Right lobe of liver (tissue), 6 donors: Measurements from ENCODE around the gene OARD1. TPM values are rescaled to one million over a fixed set of nuclear protein-coding genes. Genes with fewer than 3 reads are reported as not detected.
A peak's percentile ranks its signal among the peaks of the same experiment; 100 is the strongest.
"Not testable (repeated sequence)": the region's sequence is repeated elsewhere in the genome, so short reads cannot be mapped to it uniquely, and the experiment has no call there.

Source experiments
- ATAC-seq, 4 donors: fragments of 200-7000 bp; cut with Tn5 transposase; one replicate each; pipeline ENCODE4 v1.9.1; 2020; ENCODE audit warnings: mild to moderate bottlenecking in 4 of 4, moderate library complexity in 4 of 4
- DNase-seq, 3 donors: peaks; one replicate each; pipeline ENCODE4 v3.0.0-alpha.2; 2020
- H3K27ac ChIP-seq, 3 donors: fragments of 200-600 bp; one replicate each; pipeline ENCODE4 v1.8.0; 2022
- H3K27me3 ChIP-seq, 2 donors: fragments of 200-600 bp; one replicate each; pipeline ENCODE4 v1.8.0; 2022
- H3K36me3 ChIP-seq, 4 donors: fragments of 200-600 bp; sonication (generic) in 1 of 4; one replicate each; pipeline versions ENCODE4 v1.5.1 to v1.8.0; 2017 to 2022; ENCODE audit warnings: control low read depth in 1 of 4
- H3K4me1 ChIP-seq, 4 donors: fragments of 200-600 bp; sonication (generic) in 1 of 4; one replicate each; pipeline versions ENCODE4 v1.5.1 to v1.8.0; 2017 to 2022; ENCODE audit warnings: control low read depth in 1 of 4
- H3K4me3 ChIP-seq, 3 donors: fragments of 200-600 bp; one replicate each; pipeline ENCODE4 v1.8.0; 2022
- H3K9me3 ChIP-seq, 4 donors: fragments of 200-600 bp; sonication (generic) in 1 of 4; one replicate each; pipeline versions ENCODE4 v1.5.1 to v1.8.0; 2017 to 2022; ENCODE audit warnings: control low read depth in 1 of 4
- POLR2A ChIP-seq: fragments of 450-650 bp; IDR thresholded peaks from one replicate; pipeline ENCODE4 v1.6.1; 2017; ENCODE audit warnings: antibody characterized with exemption, mild to moderate bottlenecking
- WGBS: methylation state at CpG from one replicate; pipeline ENCODE4 v1.1.6; 2018; ENCODE audit warnings: low coverage, low lambda C conversion rate; ENCODE audit not compliant: insufficient coverage; ENCODE audit errors: missing lambda C conversion rate; 5-methylcytosine and 5-hydroxymethylcytosine counted together
- intact Hi-C, 2 donors: fragments of 100-400 bp; cut with DNase I; formaldehyde crosslinking; loops; one replicate each; pipeline versions ENCODE4 v1.11.2 to v1.14.1; 2022
- total RNA-seq, 6 experiments: library from RNA; depleted of rRNA in 2 of 6; stranded (reverse); fragments of >200 nt in 2 of 6; fragmentation: NEBNext Ultra II Directional in 3 of 6; extraction: Animal tissue kit (Norgen Biotek cat#: 25700) in 3 of 6; gene quantifications; one replicate each; pipeline versions ENCODE4 v1.1.0 to v1.2.4, GENCODE V29; 2016 to 2023
- TF ChIP-seq, protein P1 (sequence below), 4 donors: fragments of 200-600 bp in 3 of 4; fragments of 450-650 bp in 1 of 4; IDR thresholded peaks; one replicate each; pipeline versions ENCODE4 v1.5.1 to v1.8.0; 2016 to 2022; ENCODE audit warnings: antibody characterized with exemption in 4 of 4, mild to moderate bottlenecking in 2 of 4
- donor health status: DM: no; HTN: yes; CAD: no.
- donor health status: DM: no; HTN: no; CAD: no.
- donor health status: DM: no; HTN: no; CAD: no.
- donor health status: DM: no; HTN: yes; CAD: no.
- donor health status: DM: no; HTN: yes; CAD: no.

Gene OARD1
- total RNA-seq, 6 experiments from 2014 or later: 14.8 to 26.2 (median 21.7) TPM

DNA sequence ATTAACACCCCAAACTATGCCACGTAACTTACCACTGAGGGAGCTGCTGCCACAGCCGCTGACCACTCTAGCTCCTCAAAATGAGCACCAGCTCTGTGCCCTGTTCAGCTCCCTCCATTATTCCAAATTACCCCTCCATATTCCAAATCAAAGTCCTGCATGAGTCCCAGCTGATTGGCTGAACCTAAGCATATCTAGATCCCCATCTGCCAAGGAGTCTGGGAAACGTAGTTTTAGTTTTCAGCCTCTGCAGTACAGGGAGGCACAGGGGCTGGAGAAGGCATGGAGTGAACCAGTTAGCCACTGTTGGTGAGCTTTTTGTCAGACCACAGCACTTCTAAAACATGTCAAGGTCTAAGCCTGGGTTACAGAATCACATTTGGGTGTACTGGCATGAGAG lies 49.0 kb downstream of the OARD1 start:
- no peak overlapping the region for H3K27ac ChIP-seq
- 82% methylated on average over 3 of the region's 3 CpGs for WGBS
- no peaks in the 10 kb centered on the region for H3K27me3 ChIP-seq
- H3K36me3 ChIP-seq: peaks cover 0 to under 1% (median 0%) of the 10 kb centered on the region in 4 donors
- DNase-seq: no peak
- TF ChIP-seq, protein P1, sequence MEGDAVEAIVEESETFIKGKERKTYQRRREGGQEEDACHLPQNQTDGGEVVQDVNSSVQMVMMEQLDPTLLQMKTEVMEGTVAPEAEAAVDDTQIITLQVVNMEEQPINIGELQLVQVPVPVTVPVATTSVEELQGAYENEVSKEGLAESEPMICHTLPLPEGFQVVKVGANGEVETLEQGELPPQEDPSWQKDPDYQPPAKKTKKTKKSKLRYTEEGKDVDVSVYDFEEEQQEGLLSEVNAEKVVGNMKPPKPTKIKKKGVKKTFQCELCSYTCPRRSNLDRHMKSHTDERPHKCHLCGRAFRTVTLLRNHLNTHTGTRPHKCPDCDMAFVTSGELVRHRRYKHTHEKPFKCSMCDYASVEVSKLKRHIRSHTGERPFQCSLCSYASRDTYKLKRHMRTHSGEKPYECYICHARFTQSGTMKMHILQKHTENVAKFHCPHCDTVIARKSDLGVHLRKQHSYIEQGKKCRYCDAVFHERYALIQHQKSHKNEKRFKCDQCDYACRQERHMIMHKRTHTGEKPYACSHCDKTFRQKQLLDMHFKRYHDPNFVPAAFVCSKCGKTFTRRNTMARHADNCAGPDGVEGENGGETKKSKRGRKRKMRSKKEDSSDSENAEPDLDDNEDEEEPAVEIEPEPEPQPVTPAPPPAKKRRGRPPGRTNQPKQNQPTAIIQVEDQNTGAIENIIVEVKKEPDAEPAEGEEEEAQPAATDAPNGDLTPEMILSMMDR (IDR thresholded peaks at IDR 0.05): no peak
- TF ChIP-seq POLR2A: no peak
- ATAC-seq: peak in 1 of 4 donors; percentile 22
- no peaks in the 10 kb centered on the region for H3K9me3 ChIP-seq
- no peak overlapping the region for H3K4me3 ChIP-seq
- intact Hi-C loops: no loop called here
- peaks cover 0 to 6% (median under 1%) of the 10 kb centered on the region in 4 donors for H3K4me1 ChIP-seq

DNA sequence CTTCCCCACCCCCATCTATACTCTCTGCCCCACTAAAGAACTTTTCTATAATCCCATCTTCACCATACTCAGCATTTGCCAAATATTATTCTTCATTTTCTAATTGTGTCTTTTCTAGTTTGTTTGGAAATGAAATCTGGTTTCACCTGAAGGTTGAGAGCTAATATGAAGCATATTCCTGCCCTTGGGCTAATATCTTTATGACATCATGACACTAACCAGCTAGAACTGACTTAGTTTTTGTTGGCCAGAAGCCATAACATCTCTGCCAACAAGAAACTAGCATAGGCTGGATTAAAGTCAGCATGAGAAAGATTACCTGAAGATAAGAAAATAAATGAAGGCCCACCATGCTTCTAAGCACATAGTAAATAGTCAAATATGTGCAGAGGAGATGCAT lies 49.9 kb downstream of the OARD1 start:
- H3K4me1 ChIP-seq: no peaks in the 10 kb centered on the region
- DNase-seq: no peak
- no peak for ATAC-seq
- no peak overlapping the region for H3K27ac ChIP-seq
- no peaks in the 10 kb centered on the region for H3K27me3 ChIP-seq
- no peak overlapping the region for H3K4me3 ChIP-seq
- intact Hi-C loops: no loop called here
- TF ChIP-seq, protein P1 (IDR thresholded peaks at IDR 0.05): no peak
- TF ChIP-seq POLR2A: no peak
- H3K36me3 ChIP-seq: no peaks in the 10 kb centered on the region
- no peaks in the 10 kb centered on the region for H3K9me3 ChIP-seq

DNA sequence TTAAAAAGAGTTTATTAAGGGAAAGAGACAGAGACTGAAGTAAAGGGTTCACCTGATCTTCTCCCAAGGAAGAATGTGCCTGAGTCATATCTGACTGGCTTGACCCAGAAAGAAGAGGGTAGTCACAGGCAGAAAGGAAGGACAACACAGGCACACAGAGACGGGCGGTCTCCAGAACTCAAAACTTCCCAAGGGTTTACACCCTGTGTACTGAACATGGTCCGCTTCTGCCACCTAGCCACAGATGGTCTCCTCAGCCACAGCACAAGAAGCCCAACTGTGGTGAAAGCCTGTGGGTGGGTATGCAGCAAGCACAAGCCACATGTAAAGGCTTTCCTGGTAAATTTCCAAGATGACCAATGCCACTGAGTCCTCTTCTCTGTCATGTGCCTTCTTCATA lies 50.3 kb downstream of the OARD1 start:
- no CpG with 5 or more reads among the region's 3 CpGs for WGBS
- no peak for DNase-seq
- Histone ChIP-seq H3K9me3 (no peaks in the 10 kb centered on the region), H3K27ac (no peak overlapping the region), H3K4me3 (no peak overlapping the region), H3K27me3 (no peaks in the 10 kb centered on the region), H3K4me1 (no peaks in the 10 kb centered on the region), H3K36me3 (no peaks in the 10 kb centered on the region)
- ATAC-seq: peak; percentile 39 to 51 (median 46)
- intact Hi-C loops: no loop called here
- TF ChIP-seq, protein P1 (IDR thresholded peaks at IDR 0.05): peak in 1 of 4 donors; percentile 19
- no peak for TF ChIP-seq POLR2A

DNA sequence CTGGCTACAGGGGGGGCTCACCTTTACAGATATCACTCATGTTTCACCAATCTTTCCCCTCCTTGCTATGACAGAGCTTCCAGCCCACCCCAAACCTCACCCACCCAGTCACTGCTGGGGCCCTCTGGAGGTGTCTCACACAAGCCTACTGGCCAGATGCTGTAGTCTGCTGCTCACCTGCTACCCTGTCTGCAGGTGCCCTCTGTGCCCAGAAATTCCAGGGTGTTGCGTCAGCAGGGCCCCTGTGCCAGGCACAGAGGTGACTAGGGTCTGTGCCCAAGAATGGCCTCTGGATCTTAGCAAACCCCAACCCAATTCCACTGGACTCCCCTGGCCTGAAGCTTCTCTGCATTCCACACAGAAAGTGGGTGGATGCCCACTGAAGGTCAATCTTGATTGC lies 54.5 kb downstream of the OARD1 start:
- no CpG with 5 or more reads among the region's 1 CpG for WGBS
- H3K4me3 ChIP-seq: no peak overlapping the region
- peak; percentile 13 to 55 (median 35) for ATAC-seq
- H3K36me3 ChIP-seq: no peaks in the 10 kb centered on the region
- no peak for TF ChIP-seq POLR2A
- TF ChIP-seq, protein P1 (IDR thresholded peaks at IDR 0.05): no peak
- no peak overlapping the region for H3K27ac ChIP-seq
- H3K4me1 ChIP-seq: peaks cover 0 to 17% (median 8%) of the 10 kb centered on the region in 4 donors
- no peak for DNase-seq
- no peaks in the 10 kb centered on the region for H3K27me3 ChIP-seq
- intact Hi-C loops: no loop called here
- H3K9me3 ChIP-seq: no peaks in the 10 kb centered on the region

DNA sequence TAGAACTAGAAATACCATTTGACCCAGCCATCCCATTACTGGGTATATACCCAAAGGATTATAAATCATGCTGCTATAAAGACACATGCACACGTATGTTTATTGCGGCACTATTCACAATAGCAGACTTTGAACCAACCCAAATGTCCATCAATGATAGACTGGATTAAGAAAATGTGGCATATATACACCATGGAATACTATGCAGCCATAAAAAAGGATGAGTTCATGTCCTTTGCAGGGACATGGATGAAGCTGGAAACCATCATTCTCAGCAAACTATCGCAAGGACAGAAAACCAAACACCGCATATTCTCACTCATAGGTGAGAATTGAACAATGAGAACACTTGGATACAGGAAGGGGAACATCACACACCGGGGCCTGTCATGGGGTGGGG lies 56.3 kb downstream of the OARD1 start:
- H3K4me3 ChIP-seq, H3K36me3 ChIP-seq, H3K27me3 ChIP-seq, H3K9me3 ChIP-seq, H3K27ac ChIP-seq, ATAC-seq, DNase-seq, intact Hi-C loops: not testable (repeated sequence)
- peaks cover 0 to 33% (median 16%) of the 10 kb centered on the region in 4 donors for H3K4me1 ChIP-seq
- WGBS: 100% methylated on average over 3 of the region's 5 CpGs
